ENCODE measurements around the gene RFC1.
"Not testable (repeated sequence)": the region's sequence is repeated elsewhere in the genome, so short reads cannot be mapped to it uniquely, and the experiment has no call there.

The RFC1 gene

GRCh38 chr4:39302901-39303300 is 63.3 kb downstream of the RFC1 start:
- no peak for DNase-seq

DNA sequence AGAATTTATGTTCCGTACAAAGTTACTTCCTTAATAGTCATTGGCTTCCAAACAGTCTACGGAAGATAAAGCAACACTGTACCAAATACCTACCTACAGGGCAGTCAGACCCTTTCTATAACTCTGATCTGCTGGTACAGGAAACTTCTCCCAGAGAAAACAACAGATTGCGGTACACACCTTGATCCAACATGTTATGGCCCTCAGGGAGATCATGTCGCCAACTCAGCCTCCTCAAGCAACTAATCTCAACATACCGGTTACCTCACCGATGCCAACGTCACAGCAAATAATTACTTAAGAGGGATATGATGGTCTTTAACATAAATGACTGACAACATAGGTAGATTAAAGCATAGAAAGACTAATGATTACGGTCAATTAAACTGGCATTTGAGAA is 70.4 kb downstream of the RFC1 start:
- no peak for DNase-seq

DNA sequence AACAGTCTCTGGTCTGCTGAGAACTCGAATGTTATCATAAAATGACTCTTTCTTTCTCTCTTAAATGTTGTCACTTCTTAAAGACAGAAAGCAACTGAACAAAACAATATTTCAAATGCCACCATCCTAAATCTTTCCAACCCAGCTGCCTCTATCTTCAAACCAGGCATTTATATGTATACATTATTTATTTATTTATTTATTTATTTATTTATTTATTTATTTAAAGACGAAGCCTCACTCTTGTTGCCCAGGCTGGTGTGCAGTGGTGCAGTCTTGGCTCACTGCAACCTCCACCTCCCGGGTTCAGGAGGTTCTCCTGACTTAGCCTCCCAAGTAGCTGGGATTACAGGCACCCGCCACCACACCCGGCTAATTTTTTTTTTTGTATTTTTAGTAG is 73.7 kb downstream of the RFC1 start:
- not testable (repeated sequence) for DNase-seq

GRCh38 chr4:39291686-39292085 is 74.5 kb downstream of the RFC1 start:
- no peak for DNase-seq

GRCh38 chr4:39287223-39287622 is 78.9 kb downstream of the RFC1 start:
- DNase-seq: no peak

DNA sequence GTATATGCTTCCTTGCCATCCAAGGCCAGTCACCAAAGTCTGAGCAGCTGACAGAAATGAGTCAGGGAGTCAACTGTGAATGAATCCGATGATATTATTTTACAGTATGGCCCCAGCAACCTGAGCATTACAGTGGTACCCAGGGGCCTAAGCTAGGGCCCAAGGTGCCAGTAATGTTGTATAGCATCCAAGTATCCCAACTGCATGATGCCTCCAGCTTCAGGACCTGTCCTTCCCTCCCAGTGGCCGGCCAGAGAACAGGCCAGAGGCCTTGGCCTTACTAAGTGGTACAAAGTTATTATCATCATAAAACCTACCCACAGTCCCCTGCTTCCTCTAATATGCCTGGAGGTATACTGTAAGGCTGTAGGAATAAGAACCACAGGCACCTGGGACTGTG is 79.9 kb downstream of the RFC1 start:
- DNase-seq: no peak

DNA sequence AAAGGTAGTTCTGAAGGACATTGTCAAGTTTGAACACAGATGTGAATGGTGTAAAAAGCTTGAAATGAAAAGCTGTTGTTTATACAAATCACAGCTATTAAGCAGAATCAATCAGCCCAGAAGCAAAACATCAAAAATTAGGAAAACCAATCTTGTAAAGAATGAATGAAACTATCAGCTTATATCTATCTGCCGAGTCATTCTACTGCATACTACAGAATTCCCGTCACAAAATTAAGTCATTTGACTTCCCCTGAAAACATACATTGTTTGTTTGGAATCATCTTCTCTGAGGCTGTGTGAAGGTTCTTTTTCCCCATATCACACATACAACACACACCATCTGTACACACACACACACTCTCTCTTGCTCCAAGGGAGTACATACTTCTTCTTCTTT is 80.3 kb downstream of the RFC1 start:
- DNase-seq: no peak

DNA sequence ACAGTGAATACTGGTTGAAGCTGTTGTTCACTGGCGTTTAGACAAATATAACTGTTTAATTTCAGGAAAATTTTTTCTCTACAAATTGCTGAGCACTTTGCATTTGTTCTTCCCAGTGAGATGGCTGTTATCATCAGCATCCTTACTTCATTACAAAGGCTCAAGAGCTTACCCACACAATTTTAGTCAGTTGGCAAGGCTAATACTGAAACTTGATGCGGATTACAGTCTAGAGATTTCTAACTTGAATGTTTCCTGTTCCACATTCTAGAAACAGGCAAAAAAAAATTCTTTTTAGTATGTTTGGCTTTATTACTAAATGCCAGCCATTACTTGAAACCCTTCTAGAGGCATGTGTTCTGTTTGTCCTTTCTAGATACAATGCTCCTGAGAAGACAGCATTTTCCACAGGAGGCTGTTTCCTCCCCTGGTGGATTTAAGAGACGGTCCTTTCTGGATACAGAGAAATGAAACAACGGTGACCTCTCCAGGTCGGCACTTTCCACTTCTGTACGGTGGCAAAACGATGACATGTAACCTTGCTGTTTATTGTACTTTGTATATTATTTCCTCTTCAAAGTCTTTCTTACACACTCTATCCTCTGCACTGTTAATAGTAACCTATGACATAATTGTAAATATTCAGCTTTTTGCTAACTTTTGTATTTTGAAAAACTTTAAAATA is 80.9 kb downstream of the RFC1 start:
- no peak for DNase-seq

GRCh38 chr4:39280770-39281169 is 85.4 kb downstream of the RFC1 start:
- no peak for DNase-seq

GRCh38 chr4:39279416-39279815 is 86.7 kb downstream of the RFC1 start:
- DNase-seq: no peak

DNA sequence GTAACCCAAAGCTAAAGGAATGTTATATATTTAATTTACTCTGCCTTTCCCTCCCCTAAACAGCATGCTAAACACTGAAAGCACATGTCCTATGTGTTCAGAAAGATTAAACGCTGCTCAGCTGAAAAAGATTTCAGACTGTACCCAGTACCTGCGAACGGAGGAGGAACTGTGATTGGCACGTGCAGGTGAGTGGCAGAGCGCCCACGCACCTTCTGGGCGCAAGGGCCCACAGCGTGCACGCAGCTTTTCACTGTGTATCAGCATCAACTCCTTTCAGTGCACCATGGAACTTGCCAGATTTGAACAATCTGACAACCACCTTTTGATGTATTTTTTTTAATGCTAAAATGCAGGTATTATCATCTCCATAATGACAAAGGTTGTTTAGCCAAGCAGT is 87.7 kb downstream of the RFC1 start:
- no peak for DNase-seq

DNA sequence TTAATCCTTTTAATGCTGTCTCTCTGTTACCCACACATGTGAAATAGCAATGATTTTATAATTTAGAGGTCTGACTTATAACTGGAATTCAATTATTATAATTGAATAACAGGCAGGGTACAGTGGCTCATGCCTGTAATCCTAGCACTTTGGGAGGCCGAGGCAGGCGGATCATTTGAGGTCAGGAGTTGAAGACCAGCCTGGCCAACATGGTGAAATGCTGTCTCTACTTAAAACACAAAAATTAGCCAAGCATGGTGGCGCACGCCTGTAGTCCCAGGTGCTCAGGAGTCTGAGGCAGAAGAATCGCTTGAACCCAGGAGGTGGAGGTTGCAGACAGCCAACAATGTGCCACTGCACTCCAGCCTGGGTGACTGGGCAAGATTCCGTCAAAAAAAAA is 88.5 kb downstream of the RFC1 start:
- not testable (repeated sequence) for DNase-seq

DNA sequence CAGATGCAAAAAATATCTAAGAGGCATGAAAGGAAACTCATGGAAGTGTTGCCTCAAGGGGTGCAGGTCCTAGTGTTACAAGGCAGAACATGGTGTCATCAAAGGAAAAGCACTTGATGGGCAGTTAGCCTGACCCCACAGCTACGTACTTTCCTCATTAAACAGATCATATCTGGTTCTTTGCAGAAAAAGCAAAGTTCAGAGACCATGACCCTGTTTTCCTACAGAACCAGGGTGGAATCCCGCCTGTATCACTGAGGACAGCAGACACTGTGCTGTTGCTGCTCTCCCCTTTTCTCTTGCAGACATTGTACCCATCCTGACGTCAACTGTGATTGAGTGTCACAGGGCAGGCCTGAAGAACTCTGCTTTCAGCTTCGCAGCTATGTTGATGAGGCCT is 91.7 kb downstream of the RFC1 start:
- no peak for DNase-seq

DNA sequence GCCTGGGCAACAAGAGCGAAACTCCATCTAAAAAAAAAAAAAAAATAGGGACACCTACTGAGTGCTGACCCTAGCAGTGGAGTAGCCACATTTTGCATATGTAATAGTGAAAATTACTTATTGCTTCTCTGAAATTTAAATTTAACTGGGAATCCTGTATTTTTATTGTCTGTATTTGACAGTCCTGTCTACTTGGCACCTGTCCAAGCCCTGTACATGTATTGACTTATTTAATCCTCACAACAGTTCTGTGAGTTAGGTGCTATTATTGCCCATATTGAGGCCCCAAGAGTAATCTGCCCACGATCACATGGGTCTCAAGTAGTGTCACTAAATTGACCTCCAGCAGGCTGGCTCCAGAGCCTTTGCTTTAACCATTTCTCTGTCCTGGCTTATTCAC is 102.3 kb downstream of the RFC1 start:
- DNase-seq: no peak

GRCh38 chr4:39259571-39260330 is 106.4 kb downstream of the RFC1 start:
- no peak for DNase-seq

- no peak for DNase-seq
Measured at GRCh38 chr4:39256436-39256835, 109.7 kb downstream of the RFC1 start.

GRCh38 chr4:39255871-39256270 is 110.3 kb downstream of the RFC1 start:
- no peak for DNase-seq

- no peak for DNase-seq
Measured at GRCh38 chr4:39255266-39255665, 110.9 kb downstream of the RFC1 start.

DNA sequence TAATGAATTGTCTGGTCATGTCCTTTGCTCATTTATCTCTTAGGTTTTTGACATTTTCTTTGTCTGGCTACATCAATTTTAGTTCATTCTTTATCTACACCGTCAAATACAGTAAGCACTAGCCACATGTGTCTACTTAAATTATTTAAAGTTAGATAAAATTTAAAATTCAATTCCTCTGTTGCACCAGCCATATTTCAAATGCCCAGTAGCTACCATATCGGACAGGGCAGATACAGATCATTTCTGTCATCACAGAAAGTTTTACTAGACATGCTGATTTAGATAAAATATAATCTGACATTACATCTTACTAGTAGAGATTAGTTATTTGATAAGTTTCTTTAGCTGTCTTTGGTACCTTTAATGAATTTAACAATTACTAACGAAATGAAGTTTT is 122.7 kb downstream of the RFC1 start:
- DNase-seq: no peak

Data from NCI-H1417 (cell line).